NCI-H524 (cell line): ENCODE measurements around the gene LCE2A.

Source experiments
- DNase-seq, 2 experiments: peaks; one replicate each; lab custom pipeline; 2025; lab: John Stamatoyannopoulos, UW

Gene LCE2A

GRCh38 chr1:152743371-152744145 is 45.4 kb downstream of the LCE2A start:
- no peak for DNase-seq

DNA sequence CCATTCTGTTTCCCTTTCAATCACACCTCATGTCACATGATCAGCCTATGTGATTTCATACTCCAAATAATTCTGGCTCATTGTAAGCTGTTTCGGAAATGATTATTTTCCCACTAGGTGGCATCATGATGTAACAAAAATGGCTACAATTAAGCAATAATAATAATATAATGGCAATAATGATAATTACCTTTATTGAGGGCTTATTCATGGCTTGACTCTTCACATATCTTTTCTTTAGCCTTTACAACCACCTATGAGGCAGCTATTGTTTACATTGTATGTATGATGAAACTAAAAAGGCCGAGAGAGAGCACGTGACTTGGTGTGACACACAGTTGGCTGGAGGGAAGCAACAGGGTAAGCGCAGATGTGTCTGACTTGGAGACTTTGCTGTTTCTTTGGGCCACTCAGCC is 47.2 kb downstream of the LCE2A start:
- no peak for DNase-seq

- DNase-seq: no peak
Measured at GRCh38 chr1:152745765-152746444, 47.8 kb downstream of the LCE2A start.

- no peak for DNase-seq
Measured at GRCh38 chr1:152747831-152748230, 49.7 kb downstream of the LCE2A start.
